GM19324 (cell line): ENCODE results near the gene CLDN19.
"Not testable (repeated sequence)": the region's sequence is repeated elsewhere in the genome, so short reads cannot be mapped to it uniquely, and the experiment has no call there.

Source experiments
- ATAC-seq: cut with Tn5 transposase; IDR thresholded peaks from one replicate; pipeline ENCODE4 v1.9.1; 2021; ENCODE audit warnings: mild to moderate bottlenecking, moderate library complexity; ENCODE audit not compliant: unreplicated experiment, low FRiP score

Gene CLDN19

GRCh38 chr1:42762269-42762668, 22.2 kb upstream of the CLDN19 start:
- ATAC-seq, result no peak

- no peak for ATAC-seq
These were observed 21.5 kb upstream of the CLDN19 start for GRCh38 chr1:42761567-42761966.

- ATAC-seq, result no peak
These were observed 19.1 kb upstream of the CLDN19 start for GRCh38 chr1:42759114-42759513.

GRCh38 chr1:42758641-42759040, 18.6 kb upstream of the CLDN19 start:
- ATAC-seq, result no peak

DNA sequence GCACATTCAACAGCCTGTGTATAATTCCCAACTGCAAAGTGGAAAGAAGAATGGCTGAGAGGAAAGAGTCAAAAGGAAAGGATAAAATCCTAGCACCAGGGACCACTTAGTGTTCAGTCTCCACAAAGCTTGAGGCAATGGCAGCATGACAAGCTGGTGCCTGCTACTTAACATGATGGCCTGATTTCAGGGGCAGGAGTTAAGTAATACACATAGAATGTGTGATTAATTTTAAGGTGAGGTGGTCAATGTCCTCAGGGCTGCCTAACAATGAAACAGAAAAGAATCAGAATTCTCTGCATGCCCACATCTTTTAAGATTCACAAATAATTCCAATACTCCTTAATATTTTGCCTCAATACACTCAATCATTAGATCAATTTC, 17.8 kb upstream of the CLDN19 start:
- no peak for ATAC-seq

DNA sequence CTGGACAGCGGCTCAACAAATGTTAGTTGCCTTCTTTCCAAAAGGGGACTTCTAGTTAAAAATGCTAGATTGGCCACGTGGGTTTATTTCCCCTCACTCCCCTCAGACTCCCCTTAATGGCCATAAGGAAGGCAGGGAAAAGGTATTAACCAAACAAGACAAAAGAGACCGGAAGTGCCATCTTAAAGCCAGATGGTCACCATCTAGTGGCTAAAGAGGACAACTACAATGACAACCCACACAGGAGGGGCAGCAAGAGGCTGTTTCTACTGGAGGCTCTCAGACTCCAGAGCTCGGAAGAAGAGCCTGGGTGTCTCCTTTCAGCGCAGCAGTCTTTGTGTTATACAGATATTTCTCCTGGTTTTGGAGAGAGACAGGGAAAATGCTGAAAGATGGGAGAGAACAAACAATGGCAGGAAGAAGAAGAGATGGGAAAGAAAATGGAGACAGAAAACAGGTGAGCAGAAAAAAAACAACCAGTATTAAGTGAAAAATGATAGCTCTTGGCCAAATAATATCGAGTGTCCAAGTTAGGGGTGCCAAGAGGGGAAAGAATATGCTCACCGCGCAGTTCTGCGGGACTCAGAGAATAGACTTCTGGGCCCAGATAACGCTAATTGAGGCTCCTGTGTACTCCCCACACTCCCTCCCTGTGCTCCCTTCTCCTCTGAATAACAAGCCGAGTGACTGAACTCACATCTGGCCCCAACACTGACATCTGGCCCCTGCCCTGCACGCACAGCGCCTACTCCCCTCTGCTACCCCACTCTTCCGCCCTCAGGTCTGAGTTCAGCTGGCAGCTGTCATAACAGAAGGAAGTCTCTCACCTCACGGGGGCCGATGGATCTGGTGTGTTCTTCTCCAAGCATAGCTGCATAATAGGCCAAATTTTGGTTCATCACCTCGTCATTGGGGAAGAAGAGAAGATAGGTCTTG, 17.2 kb upstream of the CLDN19 start:
- ATAC-seq, result no peak

- ATAC-seq, result no peak
These were observed 13.0 kb upstream of the CLDN19 start for GRCh38 chr1:42753070-42753469.

DNA sequence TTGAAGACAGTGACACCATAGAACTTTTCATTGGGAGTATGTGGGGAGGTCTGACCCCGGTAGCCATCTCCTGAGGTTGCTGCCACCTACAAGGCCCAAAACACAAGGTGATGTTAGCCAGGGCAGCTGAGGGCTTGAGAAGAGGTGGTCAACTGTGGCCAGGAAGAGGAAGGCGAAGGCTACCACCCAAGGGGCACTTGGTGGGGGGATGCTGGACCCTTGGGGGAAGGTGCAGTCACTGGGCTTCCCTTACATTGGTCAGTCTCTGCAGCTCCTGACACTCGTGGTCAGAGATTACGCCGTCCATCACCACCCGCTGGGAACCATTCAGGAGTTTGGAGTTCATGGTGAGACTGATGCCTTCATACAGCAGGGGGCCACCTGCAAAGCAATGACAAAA, 12.2 kb upstream of the CLDN19 start:
- no peak for ATAC-seq

GRCh38 chr1:42751511-42752070, 11.6 kb upstream of the CLDN19 start:
- ATAC-seq, result not testable (repeated sequence)

- ATAC-seq, result no peak
These were observed 10.0 kb upstream of the CLDN19 start for GRCh38 chr1:42750041-42750440.

- ATAC-seq, result no peak
These were observed 8.7 kb upstream of the CLDN19 start for GRCh38 chr1:42748461-42749410.

DNA sequence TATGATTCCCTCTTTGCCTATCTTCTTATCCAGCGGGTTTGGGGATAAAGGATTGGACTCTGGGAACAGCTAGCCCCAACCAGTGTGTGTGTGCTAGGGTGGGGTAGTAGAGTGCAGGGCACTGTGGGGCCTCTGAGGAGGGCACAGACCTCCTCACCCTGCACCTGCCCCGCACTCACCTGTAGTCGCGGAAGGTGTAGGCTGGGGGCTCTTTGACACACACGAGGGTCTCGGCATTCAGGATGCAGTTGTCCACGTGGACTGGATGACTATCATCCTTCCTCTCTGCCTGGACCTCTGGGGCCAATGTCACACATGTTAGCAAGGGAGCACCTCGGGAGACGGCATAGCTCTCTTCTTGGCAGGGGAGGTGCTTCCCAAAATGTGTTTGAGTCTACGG, 8.0 kb upstream of the CLDN19 start:
- no peak for ATAC-seq

GRCh38 chr1:42747125-42747524, 7.1 kb upstream of the CLDN19 start:
- ATAC-seq, result no peak

GRCh38 chr1:42746436-42747105, 6.5 kb upstream of the CLDN19 start:
- ATAC-seq, result no peak

- no peak for ATAC-seq
These were observed 5.8 kb upstream of the CLDN19 start for GRCh38 chr1:42745851-42746250.

- no peak for ATAC-seq
These were observed 4.0 kb upstream of the CLDN19 start for GRCh38 chr1:42744148-42744413.

- no peak for ATAC-seq
These were observed 3.5 kb upstream of the CLDN19 start for GRCh38 chr1:42743317-42744147.

DNA sequence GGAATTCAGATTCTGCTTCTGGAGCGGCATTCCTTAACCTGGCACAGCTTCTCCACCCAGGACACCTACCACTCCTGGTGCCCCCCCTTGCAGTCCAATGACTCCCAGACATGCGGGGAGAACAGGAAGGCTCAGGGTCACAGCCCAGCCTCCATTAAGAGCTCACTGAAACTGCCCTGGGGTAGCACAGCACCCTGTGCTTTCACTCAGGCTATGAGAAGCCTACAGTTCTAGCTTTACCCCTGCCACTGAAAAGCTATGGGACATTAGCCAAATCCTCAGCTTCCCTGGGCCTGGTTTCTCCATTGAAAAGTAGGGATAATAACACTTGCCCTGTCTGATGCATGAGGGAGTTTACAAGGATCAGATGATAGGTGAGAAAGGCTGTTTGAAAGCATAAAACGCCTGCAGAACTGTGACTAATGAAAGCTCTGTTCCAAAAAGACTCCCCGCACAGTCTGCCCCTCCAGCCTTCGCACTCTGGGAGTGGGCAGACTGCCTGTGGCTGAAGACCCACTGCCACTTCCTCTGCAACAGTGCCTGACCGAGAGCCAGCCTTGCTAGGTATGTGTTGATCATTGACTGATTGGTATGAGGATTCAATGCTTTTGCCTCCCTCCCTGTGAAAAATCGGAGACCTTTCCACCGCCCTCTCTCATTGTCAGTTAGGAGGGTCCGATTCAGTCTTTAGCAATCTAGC, 2.7 kb upstream of the CLDN19 start:
- ATAC-seq, result no peak

- no peak for ATAC-seq
These were observed 2.1 kb upstream of the CLDN19 start for GRCh38 chr1:42742141-42742540.
